Endodermal cell (in vitro differentiated cells): ENCODE data around the gene FGB. TPM values are rescaled to one million over a fixed set of nuclear protein-coding genes. Genes with fewer than 3 reads are reported as not detected.

ENCODE experiments used
- DNase-seq: peaks from one replicate; pipeline ENCODE4 v3.0.0-alpha.2; 2017
- H3K27ac ChIP-seq: 2 replicates; pipeline ENCODE4 v1.5.1; 2013; ENCODE audit warnings: mild to moderate bottlenecking, low read depth, low read length, moderate library complexity
- H3K27me3 ChIP-seq: 2 replicates; pipeline ENCODE4 v1.6.1; 2013; ENCODE audit warnings: mild to moderate bottlenecking, low read length, moderate library complexity; ENCODE audit not compliant: insufficient read depth, control insufficient read depth, poor library complexity, severe bottlenecking
- H3K36me3 ChIP-seq: 2 replicates; pipeline ENCODE4 v1.7.0; 2013; ENCODE audit warnings: mild to moderate bottlenecking, low read length, moderate library complexity; ENCODE audit not compliant: control insufficient read depth, insufficient read depth
- H3K4me1 ChIP-seq: one replicate; pipeline ENCODE4 v1.7.0; 2013; ENCODE audit warnings: low read length; ENCODE audit not compliant: control insufficient read depth, insufficient read depth
- H3K4me3 ChIP-seq: 2 replicates; pipeline ENCODE4 v1.5.1; 2013; ENCODE audit warnings: mild to moderate bottlenecking, low read length, moderate library complexity
- H3K9ac ChIP-seq: 2 replicates; pipeline ENCODE4 v1.6.1; 2013; ENCODE audit warnings: mild to moderate bottlenecking, low read length, moderate library complexity; ENCODE audit not compliant: poor library complexity, severe bottlenecking; ENCODE audit errors: extremely low read depth
- H3K9me3 ChIP-seq: 2 replicates; pipeline ENCODE4 v1.6.1; 2013; ENCODE audit warnings: mild to moderate bottlenecking, low read length, moderate library complexity; ENCODE audit not compliant: control insufficient read depth
- H3K27ac Mint-ChIP-seq: 2 replicates; pipeline ENCODE4 v1.8.0; 2020; ENCODE audit warnings: mixed read lengths
- H3K27me3 Mint-ChIP-seq: 2 replicates; pipeline ENCODE4 v1.8.0; 2021; ENCODE audit warnings: mild to moderate bottlenecking, mixed read lengths; ENCODE audit not compliant: insufficient read depth
- H3K36me3 Mint-ChIP-seq: 2 replicates; pipeline ENCODE4 v1.8.0; 2020; ENCODE audit warnings: low read depth, mixed read lengths
- H3K4me1 Mint-ChIP-seq: 2 replicates; pipeline ENCODE4 v1.8.0; 2020; ENCODE audit warnings: mixed read lengths
- H3K4me3 Mint-ChIP-seq: 2 replicates; pipeline ENCODE4 v1.8.0; 2020; ENCODE audit warnings: mild to moderate bottlenecking, moderate library complexity, mixed read lengths
- H3K9me3 Mint-ChIP-seq: 2 replicates; pipeline ENCODE4 v1.8.0; 2020; ENCODE audit warnings: mild to moderate bottlenecking, mixed read lengths
- WGBS, 2 experiments: methylation state at CpG; one replicate each; pipeline versions ENCODE4 v1.1.5 to v1.1.7; 2013; ENCODE audit warnings: missing lambda C conversion rate in 2 of 2, mixed read lengths in 1 of 2; ENCODE audit not compliant: insufficient coverage in 1 of 2, insufficient read length in 1 of 2; 5-methylcytosine and 5-hydroxymethylcytosine counted together
- total RNA-seq, 2 donors: library from RNA; stranded (reverse); fragmentation: NEBNext Ultra II Directional in 1 of 2; extraction: Animal tissue kit (Norgen Biotek cat#: 25700) in 1 of 2; gene quantifications; 2 replicates in 1 of 2; 3 replicates in 1 of 2; pipeline ENCODE4 v1.2.1, GENCODE V29; 2021
- TF ChIP-seq, protein P1 (sequence below): fragments of 200-600 bp; sonication (generic); conservative IDR thresholded peaks from 2 replicates; pipeline ENCODE4 v1.5.0; 2021; ENCODE audit warnings: antibody characterized with exemption, mild to moderate bottlenecking

Gene FGB
- total RNA-seq, 2 donors from 2014 or later: 0.55 TPM; not detected in 1

DNA sequence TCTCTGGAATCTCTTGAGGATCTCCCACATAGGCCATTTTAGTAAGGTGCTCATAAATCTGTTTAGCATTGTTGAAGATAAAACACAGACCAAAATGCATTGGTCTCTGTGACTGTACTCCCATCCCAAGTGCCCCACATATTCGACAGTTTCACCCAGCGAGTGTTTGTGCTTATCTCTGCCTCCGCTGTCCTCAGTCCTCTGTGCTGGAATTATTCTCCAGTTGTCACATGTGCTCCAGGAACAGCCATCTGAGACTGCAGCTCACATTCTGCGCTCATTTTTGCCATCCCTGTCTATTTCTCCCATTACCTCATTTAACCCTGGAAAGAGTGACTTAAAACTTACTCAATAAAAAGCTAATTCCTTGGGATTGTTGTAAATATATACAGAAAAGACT, 43.6 kb upstream of the FGB start:
- no peaks in the 10 kb centered on the region for H3K4me1 ChIP-seq
- no peak overlapping the region for H3K9ac ChIP-seq
- 91% methylated on average over 4 of the region's 4 CpGs; no CpG with 5 or more reads in 1 of the 2 experiments for WGBS, 2 experiments
- no peaks in the 10 kb centered on the region for H3K36me3 Mint-ChIP-seq
- no peaks in the 10 kb centered on the region for H3K36me3 ChIP-seq
- H3K9me3 ChIP-seq: no peaks in the 10 kb centered on the region
- H3K27me3 Mint-ChIP-seq: peaks cover 13% of the 10 kb centered on the region
- no peak for DNase-seq
- H3K27ac Mint-ChIP-seq: no peak overlapping the region
- TF ChIP-seq, protein P1, sequence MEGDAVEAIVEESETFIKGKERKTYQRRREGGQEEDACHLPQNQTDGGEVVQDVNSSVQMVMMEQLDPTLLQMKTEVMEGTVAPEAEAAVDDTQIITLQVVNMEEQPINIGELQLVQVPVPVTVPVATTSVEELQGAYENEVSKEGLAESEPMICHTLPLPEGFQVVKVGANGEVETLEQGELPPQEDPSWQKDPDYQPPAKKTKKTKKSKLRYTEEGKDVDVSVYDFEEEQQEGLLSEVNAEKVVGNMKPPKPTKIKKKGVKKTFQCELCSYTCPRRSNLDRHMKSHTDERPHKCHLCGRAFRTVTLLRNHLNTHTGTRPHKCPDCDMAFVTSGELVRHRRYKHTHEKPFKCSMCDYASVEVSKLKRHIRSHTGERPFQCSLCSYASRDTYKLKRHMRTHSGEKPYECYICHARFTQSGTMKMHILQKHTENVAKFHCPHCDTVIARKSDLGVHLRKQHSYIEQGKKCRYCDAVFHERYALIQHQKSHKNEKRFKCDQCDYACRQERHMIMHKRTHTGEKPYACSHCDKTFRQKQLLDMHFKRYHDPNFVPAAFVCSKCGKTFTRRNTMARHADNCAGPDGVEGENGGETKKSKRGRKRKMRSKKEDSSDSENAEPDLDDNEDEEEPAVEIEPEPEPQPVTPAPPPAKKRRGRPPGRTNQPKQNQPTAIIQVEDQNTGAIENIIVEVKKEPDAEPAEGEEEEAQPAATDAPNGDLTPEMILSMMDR: no peak
- no peaks in the 10 kb centered on the region for H3K4me1 Mint-ChIP-seq
- no peak overlapping the region for H3K4me3 Mint-ChIP-seq
- no peak overlapping the region for H3K27ac ChIP-seq
- H3K4me3 ChIP-seq: no peak overlapping the region
- H3K9me3 Mint-ChIP-seq: no peaks in the 10 kb centered on the region
- no peaks in the 10 kb centered on the region for H3K27me3 ChIP-seq

- no peak for DNase-seq
- no peak overlapping the region for H3K4me3 Mint-ChIP-seq
- no peaks in the 10 kb centered on the region for H3K27me3 ChIP-seq
- peaks cover 16% of the 10 kb centered on the region for H3K27me3 Mint-ChIP-seq
- H3K36me3 Mint-ChIP-seq: no peaks in the 10 kb centered on the region
- H3K27ac Mint-ChIP-seq: no peak overlapping the region
- no peaks in the 10 kb centered on the region for H3K4me1 Mint-ChIP-seq
- no peaks in the 10 kb centered on the region for H3K9me3 Mint-ChIP-seq
- no peaks in the 10 kb centered on the region for H3K4me1 ChIP-seq
- H3K9ac ChIP-seq: no peak overlapping the region
- no peaks in the 10 kb centered on the region for H3K36me3 ChIP-seq
- H3K9me3 ChIP-seq: no peaks in the 10 kb centered on the region
- no peak overlapping the region for H3K27ac ChIP-seq
- no peak overlapping the region for H3K4me3 ChIP-seq
- TF ChIP-seq, protein P1: no peak
Observed at GRCh38 chr4:154521607-154522006, 41.2 kb upstream of the FGB start.

GRCh38 chr4:154526151-154526550, 36.7 kb upstream of the FGB start:
- DNase-seq: no peak
- Mint-ChIP-seq H3K27me3 (peaks cover 11% of the 10 kb centered on the region), H3K36me3 (no peaks in the 10 kb centered on the region), H3K9me3 (no peaks in the 10 kb centered on the region), H3K4me3 (no peak overlapping the region), H3K27ac (no peak overlapping the region), H3K4me1 (no peaks in the 10 kb centered on the region)
- Histone ChIP-seq H3K9me3 (no peaks in the 10 kb centered on the region), H3K9ac (no peak overlapping the region), H3K27ac (no peak overlapping the region), H3K36me3 (no peaks in the 10 kb centered on the region), H3K4me1 (no peaks in the 10 kb centered on the region), H3K4me3 (no peak overlapping the region), H3K27me3 (no peaks in the 10 kb centered on the region)
- TF ChIP-seq, protein P1: no peak
- WGBS, 2 experiments: 92 to 93% methylated on average over 2 of the region's 2 CpGs
